A172 (cell line): ENCODE measurements around the gene GNG2. TPM values are rescaled to one million over a fixed set of nuclear protein-coding genes. Genes with fewer than 3 reads are reported as not detected.
A peak's percentile ranks its signal among the peaks of the same experiment; 100 is the strongest.

Experiments used
- DNase-seq: peaks from one replicate; pipeline ENCODE4 v3.0.0-alpha.2; 2015; ENCODE audit warnings: low spot score
- total RNA-seq: library from RNA; depleted of rRNA; stranded (reverse); fragments of >200 nt; shearing (Covaris generic); gene quantifications from 2 replicates; pipeline ENCODE4 v1.2.3, GENCODE V29; 2014

The GNG2 gene
- total RNA-seq, 1 experiment from 2014 or later = 8.5 TPM

DNA sequence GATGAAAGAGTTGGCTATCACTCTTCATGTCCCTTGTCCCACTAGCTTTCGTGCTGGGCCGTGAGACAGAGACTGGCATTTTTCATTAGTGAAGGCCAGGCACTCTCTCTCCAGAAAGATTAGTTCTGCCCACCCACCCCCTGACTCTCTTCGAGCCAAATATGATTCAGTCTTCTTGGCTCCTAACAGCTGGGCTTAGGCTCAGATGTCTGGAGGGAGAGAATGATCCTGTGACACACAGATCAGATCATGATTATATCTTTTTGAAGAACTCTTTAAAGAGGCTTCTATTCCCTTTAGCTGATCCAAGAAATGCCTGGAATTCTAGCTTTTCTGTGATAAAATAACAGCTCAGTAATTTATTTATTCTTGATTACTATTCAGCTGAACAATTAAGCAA is 5.2 kb upstream of the GNG2 start:
- no peak for DNase-seq

DNA sequence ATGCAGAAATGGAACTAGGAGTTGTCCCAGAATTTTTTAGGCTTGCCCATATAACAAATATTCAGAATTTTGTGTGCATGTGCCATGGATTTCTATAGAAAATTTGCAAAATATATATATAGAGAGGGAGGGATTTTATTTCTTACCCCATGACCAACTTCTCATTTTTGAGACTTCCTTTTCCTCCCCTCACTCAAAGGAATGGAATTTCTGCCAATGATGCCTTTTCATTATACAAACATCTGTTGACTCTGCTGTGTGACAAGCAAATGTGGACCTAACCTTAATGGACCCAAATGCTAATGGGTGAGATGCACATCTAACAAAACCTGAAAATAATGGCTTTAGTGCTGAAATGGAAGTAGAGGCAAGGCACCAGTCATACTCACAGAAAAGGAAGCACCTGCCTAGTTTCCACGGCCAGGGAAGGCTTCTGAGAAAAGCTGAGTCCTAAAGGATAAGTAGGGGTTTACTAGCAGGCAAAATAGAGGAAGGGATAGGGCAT is 3.6 kb upstream of the GNG2 start:
- no peak for DNase-seq

DNA sequence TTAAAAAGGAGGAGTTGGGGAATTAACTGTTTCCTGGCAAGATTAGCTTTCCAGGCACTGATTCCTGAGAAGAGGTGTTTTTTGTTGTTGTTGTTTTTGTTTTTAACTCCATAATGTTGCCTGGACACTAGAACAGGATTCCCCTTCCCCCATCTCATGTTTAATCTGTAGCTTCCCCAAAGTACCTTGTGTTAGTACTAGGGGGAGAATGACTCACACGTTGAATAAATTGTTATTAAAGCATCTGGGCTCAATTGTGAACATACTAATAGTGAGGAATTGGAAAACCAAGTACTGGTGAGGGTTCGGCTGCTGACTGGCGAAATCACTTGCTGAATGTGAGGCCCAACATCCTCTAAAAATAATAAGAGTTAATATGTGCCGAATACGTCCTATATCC is 1.3 kb upstream of the GNG2 start:
- DNase-seq = no peak

DNA sequence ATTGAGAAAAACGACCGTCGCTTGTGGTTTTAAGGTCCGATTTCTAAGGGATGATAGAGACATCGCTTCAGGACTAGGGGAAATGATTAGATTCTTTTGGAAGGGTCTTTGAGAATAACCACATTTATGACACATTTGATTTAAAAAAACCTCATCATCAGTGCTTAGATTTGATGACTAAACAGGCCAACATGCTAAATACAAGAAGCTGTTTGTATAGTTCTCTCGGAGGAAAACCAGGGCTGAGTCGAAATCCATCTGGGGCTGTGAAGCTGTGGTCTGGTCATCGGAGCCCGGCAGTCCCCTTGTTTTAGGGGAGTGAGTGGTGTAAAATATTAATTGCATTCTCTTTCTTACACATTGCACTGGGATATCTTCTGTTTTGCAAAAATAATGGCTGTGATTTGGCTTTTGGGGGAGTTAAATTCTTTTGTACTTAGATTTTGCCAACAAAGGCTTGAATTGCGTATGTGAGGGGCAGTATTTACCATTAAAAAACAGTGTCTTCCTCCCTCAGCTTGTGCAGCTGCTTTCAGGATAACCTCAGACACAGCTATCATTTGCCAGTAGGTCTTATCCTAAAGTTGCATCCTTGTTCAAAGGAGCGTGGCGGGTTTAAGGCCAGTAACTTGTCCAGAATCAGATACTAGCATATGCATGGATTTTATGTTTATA is 550 bp downstream of the GNG2 start:
- no peak for DNase-seq

DNA sequence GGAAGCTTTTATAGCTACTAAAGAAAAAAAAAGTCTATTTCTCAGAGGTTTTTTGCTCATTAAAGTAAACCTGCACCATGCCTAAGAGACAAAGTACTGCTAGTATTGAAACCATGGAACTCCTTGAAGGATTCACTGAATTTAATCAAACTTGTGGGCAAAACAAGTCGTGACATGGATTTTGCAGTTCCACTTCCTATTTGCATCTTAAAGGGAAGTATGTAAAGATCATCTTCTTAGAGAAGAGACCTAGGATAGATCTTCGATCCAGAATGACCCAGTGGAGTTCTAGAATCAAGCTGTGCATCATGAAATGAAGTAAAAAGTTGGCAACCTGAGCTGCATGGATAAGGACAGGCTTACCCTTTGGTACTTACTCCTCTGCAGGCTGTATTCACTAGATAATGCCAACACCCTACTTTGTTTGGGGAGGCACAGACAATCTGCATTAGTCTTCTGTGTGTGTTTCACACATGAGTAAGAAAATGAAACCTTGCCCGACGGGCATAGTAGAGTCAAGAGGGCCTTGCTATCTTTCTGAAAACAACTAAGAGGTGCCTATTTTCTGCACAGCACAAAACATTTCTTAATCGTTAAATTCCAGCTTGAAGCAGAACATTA is 1.9 kb downstream of the GNG2 start:
- no peak for DNase-seq

DNA sequence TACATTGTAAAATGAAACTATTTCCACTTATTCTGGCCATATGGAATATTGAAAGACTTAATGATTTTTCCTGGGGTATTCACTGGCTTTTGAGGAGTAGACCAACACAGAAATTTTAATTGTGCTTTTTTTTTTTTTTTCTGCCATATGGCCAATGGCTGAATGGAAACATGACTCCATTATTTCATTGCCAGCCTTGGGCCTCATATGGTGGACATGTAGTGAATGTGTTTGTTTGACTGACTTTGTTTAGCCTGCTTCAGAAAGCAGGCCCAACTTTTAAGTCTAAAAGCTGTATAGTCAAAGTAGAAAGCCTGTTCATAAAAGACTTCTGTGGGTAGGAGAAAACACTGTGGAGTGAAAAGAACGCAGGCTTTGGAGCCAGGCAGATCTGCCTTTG is 2.4 kb downstream of the GNG2 start:
- no peak for DNase-seq

DNA sequence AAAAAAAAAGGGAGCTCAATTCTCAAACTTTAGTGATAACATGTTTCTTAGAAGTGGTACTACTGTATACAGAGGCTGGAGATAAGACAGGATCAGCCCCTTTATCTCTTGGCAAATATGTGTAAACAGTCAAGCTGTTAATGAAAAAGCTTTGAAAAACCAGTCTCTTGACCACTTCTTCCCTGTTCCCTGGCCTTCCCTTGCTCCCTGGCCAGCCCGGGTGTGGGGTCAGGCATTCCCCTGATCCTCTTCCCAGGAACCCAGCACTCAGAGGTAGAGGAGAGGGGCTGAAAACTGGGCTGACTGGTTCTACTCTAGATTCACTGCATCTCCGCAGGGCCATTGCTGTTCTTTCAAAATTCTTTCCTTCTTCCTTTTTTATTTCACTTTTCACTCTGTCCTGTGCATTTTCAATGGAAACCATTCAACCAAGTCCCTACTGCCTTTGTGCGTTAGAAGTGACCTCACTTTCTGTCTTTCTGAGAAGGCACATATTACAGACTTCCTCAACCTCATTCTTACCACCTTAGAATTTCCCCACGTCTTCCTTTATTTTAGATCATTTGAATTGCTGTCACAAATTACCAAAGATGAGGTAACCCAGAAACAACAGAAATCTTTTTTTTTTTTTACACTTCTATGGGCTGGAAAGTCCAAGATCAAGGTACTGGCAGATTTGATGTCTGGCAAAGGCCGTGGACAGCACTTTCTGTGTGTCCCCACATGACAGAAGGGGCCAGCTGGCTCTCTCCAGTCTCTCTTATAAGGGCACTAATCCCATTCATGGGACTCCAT is 5.7 kb downstream of the GNG2 start:
- no peak for DNase-seq

DNA sequence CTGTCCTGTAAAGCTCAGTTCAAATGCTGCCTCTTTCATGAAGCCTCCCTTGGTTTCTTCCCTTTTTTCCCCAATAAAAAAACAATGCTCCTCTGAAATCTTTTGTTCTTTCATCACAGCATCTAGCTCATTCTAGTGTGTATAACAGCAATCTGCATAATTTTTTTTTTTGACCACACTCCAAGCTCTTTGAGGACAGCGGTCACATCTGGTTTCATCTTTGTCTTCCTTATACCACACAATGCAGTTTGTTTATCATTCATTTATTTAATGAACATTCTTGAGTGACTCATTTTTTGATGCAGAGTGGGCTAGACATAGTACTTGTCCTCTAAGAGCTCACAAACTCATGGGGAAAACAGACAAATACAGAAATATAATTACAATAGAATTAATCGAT is 7.3 kb downstream of the GNG2 start:
- no peak for DNase-seq

DNA sequence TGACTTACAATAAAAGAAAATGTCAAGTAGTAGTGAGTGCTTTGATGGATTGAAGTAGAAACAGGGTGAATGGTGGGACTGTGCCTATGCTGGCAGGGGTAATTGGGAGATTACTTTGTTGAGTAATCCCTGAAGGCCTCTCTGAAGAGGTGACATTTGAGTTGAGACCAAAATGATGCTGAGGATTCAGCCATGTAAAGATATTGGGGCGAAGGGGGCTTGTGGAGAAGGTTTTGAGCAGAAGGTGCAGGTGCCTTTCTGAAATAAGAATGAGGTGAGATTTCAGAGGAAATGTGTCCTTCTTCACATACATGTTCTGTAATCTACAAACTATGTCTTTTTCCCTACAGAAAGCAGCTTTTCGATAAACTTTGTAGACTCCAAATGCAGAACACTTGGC is 8.0 kb downstream of the GNG2 start:
- DNase-seq = no peak

DNA sequence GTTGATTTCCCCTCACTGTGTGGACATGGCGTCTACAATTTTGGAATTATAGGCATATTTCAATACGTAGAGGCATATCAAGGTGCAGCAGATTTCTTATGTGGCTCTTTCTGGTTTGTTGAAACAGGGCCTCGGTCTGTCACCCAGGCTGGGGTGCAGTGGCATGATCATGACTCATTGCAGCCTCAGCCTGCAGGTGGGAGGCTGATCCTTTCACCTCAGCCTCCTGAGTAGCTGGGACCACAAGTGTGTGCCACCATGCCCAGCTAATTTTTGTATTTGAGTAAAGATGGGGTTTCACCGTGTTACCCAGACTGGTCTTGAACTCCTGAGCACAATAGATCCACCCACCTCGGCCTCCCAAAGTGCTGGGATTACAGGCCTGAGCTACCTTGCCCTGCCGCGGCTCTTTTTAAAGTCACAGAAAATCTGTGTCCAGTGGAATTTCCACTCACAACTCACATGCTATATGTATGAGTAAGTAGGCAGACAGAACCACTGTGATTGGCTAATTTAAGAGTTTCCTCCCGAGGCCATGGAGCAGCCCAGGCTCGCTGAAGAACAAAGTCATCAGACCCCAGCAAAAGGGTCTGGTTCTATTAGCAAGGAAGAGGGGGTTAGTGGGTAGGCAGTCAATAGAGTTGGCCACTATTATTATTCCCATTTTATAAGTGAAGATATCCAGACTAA is 9.1 kb downstream of the GNG2 start:
- DNase-seq = no peak

DNA sequence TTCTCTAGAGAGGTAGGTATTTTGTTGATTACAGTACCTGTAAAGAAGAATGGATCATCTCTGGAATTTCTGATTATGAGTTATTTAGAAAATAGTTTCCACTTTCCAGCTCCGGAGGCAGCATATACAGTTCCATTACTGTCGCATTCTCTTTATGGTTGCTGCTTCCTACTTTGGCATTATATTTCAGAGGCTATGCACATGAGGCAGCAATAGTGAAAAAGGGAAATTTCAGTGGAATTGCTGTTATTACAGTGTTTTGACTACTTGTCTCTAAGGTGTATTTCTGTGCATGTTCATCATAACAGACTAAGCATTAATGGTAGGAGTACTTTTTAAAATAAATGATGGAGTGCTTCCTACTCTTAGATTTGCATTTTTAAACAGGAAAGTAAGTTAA is 10.2 kb downstream of the GNG2 start:
- no peak for DNase-seq

DNA sequence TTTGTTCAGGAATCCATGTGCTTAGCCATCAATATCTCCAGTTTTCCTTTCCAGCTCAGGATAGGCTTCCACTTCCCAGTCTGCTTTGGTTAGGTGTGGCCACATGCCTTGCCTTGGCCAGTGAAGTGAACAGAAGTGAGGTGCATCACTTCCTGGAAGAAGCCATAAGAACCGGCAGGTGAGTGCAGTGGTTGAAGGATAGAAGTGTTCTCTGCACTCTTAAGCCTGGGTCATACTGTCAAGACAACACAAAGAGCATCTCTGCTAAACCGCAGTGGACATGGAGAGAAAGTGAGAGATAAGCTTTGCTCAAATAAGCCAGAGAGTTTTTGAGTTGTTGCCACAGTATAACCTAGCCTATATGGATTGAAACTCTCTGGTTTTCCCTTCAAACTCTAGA is 11.4 kb downstream of the GNG2 start:
- no peak for DNase-seq

DNA sequence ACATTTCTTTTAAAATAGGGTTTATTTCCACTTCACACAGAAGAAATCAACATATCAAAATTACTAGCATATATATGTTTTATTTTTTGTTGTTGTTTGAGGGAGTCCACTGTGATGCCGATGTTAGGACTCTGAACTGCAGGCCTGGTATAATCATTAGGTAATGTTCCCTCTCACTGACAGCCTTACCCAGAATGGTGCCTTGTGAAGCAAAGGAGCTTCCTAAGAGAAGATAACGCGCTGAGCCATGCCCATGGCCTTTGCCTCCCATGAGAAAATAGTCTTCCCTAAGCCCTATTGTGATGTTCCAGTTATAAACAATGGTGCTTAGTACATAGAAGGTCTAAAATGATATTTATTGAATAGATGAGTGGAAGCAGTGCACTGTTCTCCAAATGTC is 12.0 kb downstream of the GNG2 start:
- no peak for DNase-seq

DNA sequence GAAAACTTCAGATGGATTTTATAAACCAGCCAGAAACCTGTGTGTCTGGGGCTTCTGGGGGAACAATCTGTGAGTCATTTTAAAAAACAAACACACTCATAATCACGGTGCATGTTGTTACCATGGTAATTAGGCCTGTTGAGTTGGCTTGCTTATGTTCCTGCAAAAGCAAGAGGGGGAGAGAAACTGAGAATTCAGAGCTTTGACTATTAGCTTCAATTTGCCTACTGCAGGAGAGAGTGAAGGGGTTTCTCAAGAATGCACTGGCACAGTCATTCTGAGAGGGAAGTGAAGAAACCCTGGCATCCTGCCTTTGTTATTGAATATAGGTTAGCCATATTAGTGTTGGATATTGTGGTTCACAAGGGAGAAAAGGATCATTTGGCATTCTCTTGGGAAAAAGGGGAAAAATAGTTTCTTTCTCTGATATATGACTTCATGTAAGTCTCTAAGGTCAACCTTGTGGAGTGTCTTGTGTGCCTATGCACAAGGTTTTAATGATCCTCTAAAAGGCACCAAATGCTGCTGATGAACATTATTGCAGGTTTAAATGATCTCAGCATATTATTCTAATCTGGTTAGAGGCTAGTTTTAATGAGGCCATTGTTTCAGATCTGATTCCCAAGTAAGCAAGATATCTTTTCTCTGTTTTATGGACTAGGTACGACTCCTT is 12.9 kb downstream of the GNG2 start:
- peak; percentile 59 for DNase-seq

DNA sequence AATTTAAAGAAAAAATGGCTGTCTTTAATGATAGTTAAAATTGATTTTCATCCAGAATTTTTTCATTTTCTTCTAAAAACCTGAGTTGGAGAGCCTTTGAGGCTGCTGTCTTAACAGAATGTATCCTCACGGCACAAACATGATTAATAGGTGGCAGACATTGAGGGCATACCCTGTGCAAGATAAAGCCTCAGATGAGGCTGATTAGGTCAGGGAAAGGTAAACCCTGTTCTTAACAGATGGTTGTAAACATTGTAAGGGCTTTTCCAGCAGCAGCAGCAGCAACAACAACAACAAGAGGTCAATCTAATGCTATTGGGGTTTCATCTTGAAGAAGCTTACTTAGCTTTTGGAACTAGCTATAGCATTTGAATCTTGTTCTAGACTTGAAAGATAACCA is 17.4 kb downstream of the GNG2 start:
- no peak for DNase-seq

DNA sequence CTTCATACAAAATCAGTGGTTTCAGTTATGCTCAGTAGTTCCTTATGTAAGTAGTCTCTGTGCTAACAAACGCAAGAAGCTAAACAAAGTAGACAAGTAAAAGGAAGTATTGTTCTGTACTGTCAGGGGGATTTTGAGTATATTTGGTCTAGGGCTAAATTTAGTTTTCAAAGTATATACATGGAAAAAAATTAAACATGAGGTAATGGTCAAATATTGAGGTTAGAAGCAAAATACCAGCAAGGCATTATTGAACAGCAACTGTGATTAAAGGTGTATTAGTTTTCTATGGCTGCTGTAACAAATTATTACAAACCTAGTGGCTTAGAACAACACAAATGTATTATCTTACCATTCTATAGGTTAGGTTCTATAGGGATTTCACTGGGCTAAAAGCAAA is 18.8 kb downstream of the GNG2 start:
- DNase-seq = no peak

DNA sequence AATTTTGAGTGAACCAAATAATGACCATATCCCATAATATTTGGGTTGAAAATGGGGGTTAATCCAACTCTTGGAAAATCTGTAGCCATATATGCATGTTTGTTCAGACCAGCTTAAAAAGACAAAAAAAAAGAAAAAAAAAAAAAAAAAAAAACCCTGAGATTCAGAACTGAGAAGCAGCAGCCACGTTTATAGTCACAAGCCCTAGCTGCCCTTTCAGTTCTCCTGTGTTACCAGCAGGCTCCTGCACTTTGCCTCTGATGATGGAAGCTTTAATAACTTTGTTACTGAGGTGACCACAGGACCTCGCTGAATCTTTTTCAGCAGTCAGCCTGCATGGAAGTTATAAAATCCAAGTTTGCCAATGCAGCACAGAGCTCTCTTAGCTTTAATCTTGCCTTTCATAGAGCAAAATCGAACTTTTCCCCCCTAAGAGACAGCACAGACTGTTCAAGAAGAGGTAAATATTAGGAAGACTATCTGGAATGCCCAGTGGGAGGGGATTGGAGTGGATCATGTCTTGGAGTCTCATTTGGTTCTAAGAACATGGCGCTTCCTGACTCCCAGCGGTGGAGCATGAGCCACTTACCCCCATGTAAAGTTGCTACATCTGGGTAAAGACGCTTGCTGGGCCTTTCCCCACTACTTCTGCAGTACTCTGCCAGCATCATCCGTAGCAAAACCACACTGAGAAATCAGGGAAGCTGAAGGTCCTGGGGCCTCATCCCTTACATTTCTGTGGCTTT is 20.6 kb downstream of the GNG2 start:
- DNase-seq = no peak

DNA sequence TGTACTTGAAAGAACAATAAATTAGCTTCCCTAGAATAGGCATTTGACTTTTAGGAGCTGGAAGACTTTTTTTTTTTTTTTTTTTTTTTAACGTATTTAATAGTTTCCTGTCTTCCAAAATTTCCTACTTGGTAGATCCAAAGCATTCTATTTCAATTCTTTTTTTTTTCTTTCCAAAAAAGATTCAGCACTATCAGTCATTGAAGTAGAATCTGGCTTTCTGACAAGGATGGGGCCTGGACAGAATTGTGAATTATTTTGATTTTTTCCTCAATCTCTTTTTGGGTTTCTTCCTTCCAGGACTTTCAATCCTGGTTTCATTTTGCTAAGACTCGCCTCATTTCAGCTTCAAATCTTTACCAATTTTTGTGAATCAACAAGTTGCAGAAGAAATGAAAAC is 21.2 kb downstream of the GNG2 start:
- no peak for DNase-seq

DNA sequence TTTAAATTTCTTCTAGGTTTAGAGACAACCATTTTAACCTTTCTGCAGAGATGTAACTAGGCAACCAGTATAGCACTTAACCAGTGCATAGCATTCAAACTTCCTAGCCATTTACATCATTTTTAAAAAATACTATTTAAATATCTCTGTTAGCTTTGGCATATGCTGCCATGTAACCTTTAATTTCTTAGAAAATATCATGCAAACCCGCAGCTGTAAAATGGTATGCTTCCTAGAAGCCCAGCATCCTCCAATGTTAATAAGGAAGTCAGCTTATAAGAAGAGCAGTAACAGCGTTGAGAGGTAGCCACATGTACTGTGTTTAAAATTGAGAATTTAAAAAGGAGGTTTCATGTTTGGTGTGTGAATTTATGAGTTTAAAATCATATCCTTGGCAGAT is 22.8 kb downstream of the GNG2 start:
- no peak for DNase-seq

DNA sequence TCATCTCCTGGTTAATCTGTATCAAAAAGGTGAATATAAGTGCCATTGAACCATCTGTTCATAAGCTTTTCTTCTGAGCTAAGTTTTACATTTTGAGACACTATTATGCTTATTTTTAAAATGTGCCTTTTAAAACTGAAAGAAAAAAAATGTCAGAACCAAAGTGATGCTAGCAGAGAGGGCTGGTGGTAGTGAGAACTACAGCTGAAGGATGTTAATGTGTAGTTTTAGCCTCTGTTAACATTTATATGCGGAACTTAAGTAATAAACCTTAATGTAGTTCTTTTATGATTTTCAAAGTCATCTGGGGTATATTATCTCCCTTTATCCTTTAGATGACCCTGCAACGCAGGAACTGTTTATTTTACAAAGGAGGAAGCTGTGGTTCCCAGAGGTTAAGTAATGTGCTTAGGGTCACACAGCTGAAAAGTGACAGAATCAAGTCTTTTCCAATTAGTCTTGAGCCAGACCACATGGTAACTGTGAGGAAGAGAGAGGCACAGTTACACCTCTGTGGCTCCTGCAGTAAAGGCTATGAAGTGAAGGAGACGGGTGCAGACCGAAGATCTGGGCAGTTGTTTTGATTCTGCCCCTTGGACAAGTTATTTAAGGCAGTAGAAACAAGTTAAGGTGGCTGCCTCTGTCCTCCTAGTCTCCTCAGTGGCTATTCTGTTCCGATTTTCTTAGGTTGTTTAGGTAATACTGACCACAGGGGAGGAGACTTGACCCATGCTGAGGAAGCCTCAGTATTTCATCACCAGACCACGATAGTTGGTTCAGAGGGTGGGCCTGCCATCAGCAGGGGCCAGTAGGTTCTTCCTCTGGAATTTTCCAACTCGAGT is 23.9 kb downstream of the GNG2 start:
- DNase-seq = peak; percentile 38
